ENCODE data around the gene SIM2.

DNA sequence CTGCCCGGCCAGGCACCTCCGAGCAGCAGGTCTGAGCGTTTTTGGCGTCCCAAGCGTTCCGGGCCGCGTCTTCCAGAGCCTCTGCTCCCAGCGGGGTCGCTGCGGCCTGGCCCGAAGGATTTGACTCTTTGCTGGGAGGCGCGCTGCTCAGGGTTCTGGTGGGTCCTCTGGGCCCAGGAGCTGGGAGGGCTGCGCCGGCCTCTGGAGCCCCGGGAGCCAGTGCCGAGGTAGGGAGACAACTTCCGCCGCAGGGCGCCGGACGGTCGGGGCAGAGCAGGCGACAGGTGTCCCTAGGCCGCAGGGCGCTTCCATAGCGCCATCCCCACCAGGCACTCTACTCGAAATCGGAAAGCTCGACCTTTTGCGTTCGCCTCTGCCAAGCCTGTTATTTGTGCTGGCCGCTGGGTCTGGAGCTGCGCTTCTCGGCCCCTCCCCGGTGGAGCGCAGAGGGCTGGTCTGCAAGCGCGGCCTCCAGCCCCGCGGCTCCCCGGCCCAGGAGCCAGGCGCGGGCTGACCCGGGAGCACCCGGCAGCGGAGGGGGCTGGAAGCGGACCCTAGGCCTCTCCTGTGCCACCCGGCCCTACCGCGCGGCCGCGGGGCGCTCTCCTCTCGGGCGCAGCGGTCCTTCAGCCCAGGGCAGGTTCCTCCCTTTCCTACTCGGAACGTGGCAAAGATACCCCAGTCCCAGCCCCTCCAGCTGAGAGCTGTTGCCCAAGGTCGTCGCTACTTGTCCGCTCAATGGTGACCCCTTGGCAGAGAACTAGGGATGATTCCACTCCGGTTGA is 2.2 kb downstream of the SIM2 start:
- TF ChIP-seq, protein P1, sequence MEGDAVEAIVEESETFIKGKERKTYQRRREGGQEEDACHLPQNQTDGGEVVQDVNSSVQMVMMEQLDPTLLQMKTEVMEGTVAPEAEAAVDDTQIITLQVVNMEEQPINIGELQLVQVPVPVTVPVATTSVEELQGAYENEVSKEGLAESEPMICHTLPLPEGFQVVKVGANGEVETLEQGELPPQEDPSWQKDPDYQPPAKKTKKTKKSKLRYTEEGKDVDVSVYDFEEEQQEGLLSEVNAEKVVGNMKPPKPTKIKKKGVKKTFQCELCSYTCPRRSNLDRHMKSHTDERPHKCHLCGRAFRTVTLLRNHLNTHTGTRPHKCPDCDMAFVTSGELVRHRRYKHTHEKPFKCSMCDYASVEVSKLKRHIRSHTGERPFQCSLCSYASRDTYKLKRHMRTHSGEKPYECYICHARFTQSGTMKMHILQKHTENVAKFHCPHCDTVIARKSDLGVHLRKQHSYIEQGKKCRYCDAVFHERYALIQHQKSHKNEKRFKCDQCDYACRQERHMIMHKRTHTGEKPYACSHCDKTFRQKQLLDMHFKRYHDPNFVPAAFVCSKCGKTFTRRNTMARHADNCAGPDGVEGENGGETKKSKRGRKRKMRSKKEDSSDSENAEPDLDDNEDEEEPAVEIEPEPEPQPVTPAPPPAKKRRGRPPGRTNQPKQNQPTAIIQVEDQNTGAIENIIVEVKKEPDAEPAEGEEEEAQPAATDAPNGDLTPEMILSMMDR (IDR thresholded peaks at IDR 0.05 in 4 of 5, conservative IDR thresholded peaks at IDR 0.05 in 1 of 5) = no peak
- no peak for TF ChIP-seq POLR2A (IDR thresholded peaks at IDR 0.05)
